GM18868 (cell line): ENCODE data around the gene THSD7A.

Experiments
- ATAC-seq: cut with Tn5 transposase; IDR thresholded peaks from one replicate; pipeline ENCODE4 v1.9.1; 2021; ENCODE audit warnings: mild to moderate bottlenecking, moderate library complexity; ENCODE audit not compliant: unreplicated experiment

Gene THSD7A

GRCh38 chr7:11751807-11752389 lies 80.1 kb downstream of the THSD7A start:
- ATAC-seq, result no peak

- ATAC-seq, result no peak
These were observed 80.7 kb downstream of the THSD7A start for GRCh38 chr7:11751315-11751714.

GRCh38 chr7:11750191-11750590 lies 81.8 kb downstream of the THSD7A start:
- ATAC-seq, result no peak

GRCh38 chr7:11749629-11750028 lies 82.4 kb downstream of the THSD7A start:
- no peak for ATAC-seq

GRCh38 chr7:11748884-11749283 lies 83.1 kb downstream of the THSD7A start:
- ATAC-seq, result no peak

- ATAC-seq, result no peak
These were observed 84.1 kb downstream of the THSD7A start for GRCh38 chr7:11747715-11748485.

DNA sequence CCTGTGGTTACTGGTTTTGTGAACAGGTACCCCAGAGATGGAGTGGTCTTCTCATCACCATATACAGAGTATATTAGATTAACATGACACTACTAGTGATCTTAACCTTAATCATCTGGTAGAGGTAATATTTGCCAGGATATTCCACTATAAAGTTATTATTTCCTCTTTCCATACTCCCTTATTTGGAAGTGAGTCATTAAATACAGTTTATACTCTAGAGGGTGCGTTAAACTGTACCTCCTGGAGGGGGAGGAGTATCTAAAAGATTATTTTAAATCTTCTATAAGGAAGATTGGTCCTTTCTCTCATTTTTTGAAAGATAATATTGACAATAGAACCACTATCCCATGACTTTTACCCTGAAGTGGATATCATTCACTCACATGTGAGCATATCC lies 85.4 kb downstream of the THSD7A start:
- no peak for ATAC-seq

- no peak for ATAC-seq
These were observed 88.5 kb downstream of the THSD7A start for GRCh38 chr7:11743548-11743947.

DNA sequence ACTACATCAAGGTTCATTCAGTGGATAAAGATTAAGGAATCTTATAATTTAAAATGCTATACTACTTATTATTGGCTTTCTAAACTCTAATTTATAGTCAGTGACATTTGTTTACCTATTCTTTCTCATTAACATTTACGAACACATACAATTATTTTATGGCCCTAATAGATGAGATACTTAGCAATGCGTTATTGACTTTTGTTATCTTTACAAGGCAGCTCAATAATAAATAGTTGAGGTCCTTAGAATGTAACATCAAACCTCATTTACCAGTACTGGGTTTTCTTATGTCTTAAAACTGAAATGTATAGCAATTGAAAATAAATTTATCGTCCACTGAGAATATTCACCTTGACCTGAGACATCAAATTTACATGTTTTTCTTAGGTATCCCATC lies 89.0 kb downstream of the THSD7A start:
- ATAC-seq, result no peak

DNA sequence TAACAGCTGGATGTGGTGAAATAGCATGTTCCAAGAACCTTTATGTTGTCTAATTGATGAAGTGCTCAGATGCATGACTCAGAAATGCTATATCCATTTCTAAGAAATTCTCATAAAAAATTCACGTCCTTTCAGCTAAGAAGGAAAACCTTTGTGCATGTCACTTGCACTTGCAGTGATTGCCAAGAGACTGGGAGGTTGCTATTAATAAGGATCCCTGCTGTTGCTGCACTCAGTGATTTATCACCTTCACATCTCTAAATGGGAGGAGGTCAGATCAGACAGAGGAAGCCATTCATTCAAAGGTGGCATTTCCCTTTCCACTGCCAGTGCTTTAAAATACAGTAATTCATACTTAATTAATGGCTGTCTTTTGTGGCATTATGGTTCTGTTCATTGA lies 89.5 kb downstream of the THSD7A start:
- no peak for ATAC-seq

GRCh38 chr7:11737723-11738122 lies 94.3 kb downstream of the THSD7A start:
- ATAC-seq, result no peak

GRCh38 chr7:11732207-11732606 lies 99.8 kb downstream of the THSD7A start:
- ATAC-seq, result no peak

- ATAC-seq, result no peak
These were observed 101.3 kb downstream of the THSD7A start for GRCh38 chr7:11730725-11731124.

- no peak for ATAC-seq
These were observed 104.1 kb downstream of the THSD7A start for GRCh38 chr7:11727864-11728263.

- no peak for ATAC-seq
These were observed 105.2 kb downstream of the THSD7A start for GRCh38 chr7:11726794-11727155.

DNA sequence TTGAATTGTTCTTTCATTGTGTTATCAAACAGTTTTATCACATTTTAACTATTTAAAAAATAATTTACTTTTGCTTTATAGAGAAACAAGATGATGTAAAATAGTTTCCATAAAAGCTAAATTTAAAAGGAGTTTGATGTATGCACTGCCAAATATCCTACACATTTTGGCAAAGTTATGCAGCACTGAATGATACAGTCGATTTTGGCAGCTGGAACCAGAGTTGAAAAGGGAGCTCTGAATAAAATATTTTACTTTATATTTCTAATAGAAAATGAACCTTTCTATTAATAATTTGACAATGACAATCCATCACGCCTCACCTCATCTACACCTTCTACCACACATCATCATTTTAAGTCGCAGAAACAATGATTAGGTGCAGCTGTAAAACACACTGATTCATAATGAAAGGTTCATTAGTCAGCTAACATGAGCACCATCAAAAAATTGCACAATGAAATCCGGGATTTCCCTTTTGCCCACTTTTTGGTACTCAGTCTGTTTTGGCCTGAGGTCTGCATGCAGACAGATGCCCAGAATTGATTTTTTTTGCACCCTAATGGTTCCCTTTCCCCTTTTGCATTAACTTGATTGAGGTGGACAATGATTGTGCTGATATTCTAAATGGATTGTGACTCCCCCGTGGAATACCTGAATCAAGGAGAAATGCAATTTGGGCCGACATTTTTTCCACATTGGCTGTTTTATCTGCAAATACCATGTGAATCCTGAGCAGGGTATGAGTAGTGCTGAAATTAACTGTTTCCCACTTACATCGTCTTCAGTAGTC lies 105.8 kb downstream of the THSD7A start:
- peak; percentile 60 for ATAC-seq

DNA sequence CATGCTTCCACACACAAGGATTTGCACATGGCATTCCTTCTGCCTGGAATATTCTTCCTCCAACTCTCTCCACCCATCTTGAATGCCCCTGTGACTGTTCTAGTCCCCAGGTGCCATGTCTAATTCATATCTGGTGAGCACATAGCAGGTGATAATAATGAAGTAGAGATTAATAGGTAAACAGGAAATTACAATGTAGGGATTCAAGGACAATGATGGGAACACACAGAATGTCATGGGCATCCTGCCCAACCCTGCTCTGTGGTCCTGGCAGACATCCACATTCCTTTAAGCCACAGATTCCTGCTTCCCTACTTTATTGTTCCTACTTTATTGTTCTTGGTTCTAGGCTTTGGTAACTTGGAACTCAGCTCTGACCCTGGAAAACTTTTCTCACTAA lies 115.8 kb downstream of the THSD7A start:
- no peak for ATAC-seq

- no peak for ATAC-seq
These were observed 117.3 kb downstream of the THSD7A start for GRCh38 chr7:11714676-11715075.

DNA sequence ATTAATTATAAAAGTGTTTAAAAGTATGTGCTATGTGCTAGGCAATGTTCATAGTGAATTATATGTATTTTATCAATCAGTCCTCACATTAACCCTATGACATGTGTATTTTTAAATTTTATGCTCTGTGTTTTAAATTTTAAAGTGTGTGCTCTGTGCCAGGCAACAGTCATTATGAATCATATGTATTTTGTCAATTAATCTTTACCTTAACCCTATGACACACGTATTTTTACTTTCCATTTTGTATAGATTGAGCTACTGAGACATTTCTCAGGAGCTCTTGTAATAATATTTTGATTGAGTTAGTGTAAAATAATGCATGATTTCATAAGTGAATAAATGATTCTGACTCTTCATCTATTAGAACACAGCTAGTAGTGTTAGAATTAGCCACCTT lies 117.8 kb downstream of the THSD7A start:
- no peak for ATAC-seq

- ATAC-seq, result no peak
These were observed 118.6 kb downstream of the THSD7A start for GRCh38 chr7:11713352-11713751.

- ATAC-seq, result no peak
These were observed 121.6 kb downstream of the THSD7A start for GRCh38 chr7:11710377-11710776.

DNA sequence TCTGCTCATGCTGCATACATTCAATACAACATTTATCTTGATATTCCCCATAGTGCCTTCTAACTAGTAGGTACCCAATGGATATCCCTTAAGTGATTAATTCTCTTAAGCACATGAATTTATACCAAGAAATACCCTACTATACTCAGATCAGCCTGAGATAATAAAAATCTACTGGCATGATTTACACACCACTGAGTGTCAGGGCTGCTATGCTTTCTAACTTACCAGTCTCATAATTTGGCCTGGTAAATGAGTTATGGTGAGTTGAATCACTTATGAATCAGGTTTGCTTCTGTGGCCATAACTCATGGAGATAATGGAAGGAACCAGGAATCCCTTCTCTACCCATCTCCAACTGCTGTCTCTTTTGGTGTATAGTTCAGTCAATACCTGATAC lies 122.8 kb downstream of the THSD7A start:
- ATAC-seq, result no peak
